H1 (cell line): Measurements from ENCODE around the gene FAM3B. TPM values are rescaled to one million over a fixed set of nuclear protein-coding genes. Genes with fewer than 3 reads are reported as not detected.

Experiments used
- BACH1 ChIP-seq: IDR thresholded peaks from 2 replicates; pipeline ENCODE4 v1.6.1; 2012; ENCODE audit warnings: low read length, improper control_type of control experiment
- CHD1 ChIP-seq: IDR thresholded peaks from 2 replicates; pipeline ENCODE4 v1.6.1; 2012; ENCODE audit warnings: low read depth, low read length, improper control_type of control experiment
- E2F6 ChIP-seq: IDR thresholded peaks from 2 replicates; pipeline ENCODE4 v1.6.1; 2012; ENCODE audit warnings: inconsistent platforms
- HDAC6 ChIP-seq: IDR thresholded peaks from one replicate; pipeline ENCODE4 v1.7.1; 2012; ENCODE audit warnings: low read depth, mild to moderate bottlenecking, inconsistent platforms, low read length, moderate library complexity
- JUND ChIP-seq: IDR thresholded peaks from 2 replicates; pipeline ENCODE4 v1.6.1; 2011; ENCODE audit warnings: mild to moderate bottlenecking, improper control_type of control experiment, low read length
- SIRT6 ChIP-seq: IDR thresholded peaks from one replicate; pipeline ENCODE4 v1.7.1; 2012; ENCODE audit warnings: low read length, inconsistent platforms
- TAF7 ChIP-seq: optimal IDR thresholded peaks from 2 replicates; pipeline ENCODE3; 2011; ENCODE audit warnings: low read depth, mild to moderate bottlenecking, inconsistent platforms, low read length, moderate library complexity, borderline replicate concordance
- USF2 ChIP-seq: IDR thresholded peaks from 2 replicates; pipeline ENCODE4 v1.6.1; 2011; ENCODE audit warnings: low read length, improper control_type of control experiment
- polyA plus RNA-seq, 7 experiments: library from polyadenylated mRNA; depleted of rRNA in 3 of 7; stranded (reverse) in 5 of 7; unstranded in 2 of 7; fragments of >200 nt in 5 of 7; fragments of 200-250 nt in 2 of 7; gene quantifications; 1 replicate in 5 of 7; 2 replicates in 1 of 7; 4 replicates in 1 of 7; pipeline versions ENCODE4 v1.2.1 to v1.2.3, GENCODE V29; 2011 to 2013; ENCODE audit warnings: missing spikeins in 2 of 7, mixed read lengths in 2 of 7
- total RNA-seq: library from RNA; stranded (reverse); fragmentation: NEBNext Ultra II Directional; extraction: Animal tissue kit (Norgen Biotek cat#: 25700); gene quantifications from 2 replicates; pipeline ENCODE4 v1.2.1, GENCODE V29; 2021

The FAM3B gene
- total and polyA plus RNA-seq, 2 of the 8 experiments (the other 6 are each of a cell fraction or from before 2014, with no cell fraction given) = 2.0 TPM

- no peak for TF ChIP-seq JUND
- no peak for TF ChIP-seq BACH1
- no peak for TF ChIP-seq E2F6
- no peak for TF ChIP-seq CHD1
- TF ChIP-seq HDAC6 = no peak
- TF ChIP-seq TAF7 = no peak
- TF ChIP-seq USF2 = no peak
- TF ChIP-seq SIRT6 = no peak
Observed at GRCh38 chr21:41370840-41371684, 54.5 kb downstream of the FAM3B start (continued).
